ENCODE measurements around the gene ANKH. TPM values are rescaled to one million over a fixed set of nuclear protein-coding genes. Genes with fewer than 3 reads are reported as not detected.

ANKH gene
- total RNA-seq, 1 experiment from 2014 or later, result 65.2 TPM

GRCh38 chr5:14716755-14717752 lies 154.5 kb downstream of the ANKH start:
- intact Hi-C loops (cut with micrococcal nuclease), result no loop called here
- BruUV-seq (replicated peaks), result no TSS peak

More at GRCh38 chr5:14716755-14717752, 154.5 kb downstream of the ANKH start:
- ChIA-PET RAD21 (ENCODE audit: low non-redundant PET in 1 of 2, low total read pairs in 2 of 2, uncharacterized antibody in 2 of 2, unreplicated experiment in 2 of 2) (no interaction called here), CTCF (no interaction called here), POLR2A (no interaction called here)
- no peaks in the 10 kb centered on the region for H4K20me1 ChIP-seq (ENCODE audit: insufficient read depth)
- no peaks in the 10 kb centered on the region for H3K9me3 ChIP-seq (ENCODE audit: control insufficient read depth in 1 of 2, insufficient read depth in 1 of 2, low read depth in 1 of 2, low read length in 2 of 2)
- no peaks in the 10 kb centered on the region for H3K27me3 ChIP-seq (ENCODE audit: insufficient read depth, low read length)
- H3K79me2 ChIP-seq (ENCODE audit: insufficient read depth, low read length), result no peaks in the 10 kb centered on the region
- H3K9ac ChIP-seq (ENCODE audit: low read length), result no peak overlapping the region
- TF ChIP-seq REST (IDR thresholded peaks at IDR 0.05; ENCODE audit: low read depth) (no peak), ZNF274 (IDR thresholded peaks at IDR 0.05; ENCODE audit: low read depth, low read length) (no peak), CEBPB (IDR thresholded peaks at IDR 0.05; ENCODE audit: low read depth) (no peak), TCF7L2 (IDR thresholded peaks at IDR 0.05; ENCODE audit: borderline replicate concordance, extremely low read depth, insufficient read depth, insufficient read length) (no peak), JUND (IDR thresholded peaks at IDR 0.05) (no peak), POLR2A (IDR thresholded peaks at IDR 0.05; ENCODE audit: borderline replicate concordance, extremely low read depth, insufficient read depth, insufficient read length) (no peak)
- no peak overlapping the region for H3K4me3 ChIP-seq (replicated peaks in 1 of 2; ENCODE audit: low read depth in 1 of 2, low read length in 2 of 2)
- no peaks in the 10 kb centered on the region for H3K9me2 ChIP-seq (ENCODE audit: insufficient read depth)
- H2AFZ ChIP-seq (ENCODE audit: low read depth, low read length, poor library complexity, severe bottlenecking), result no peak overlapping the region
- no peaks in the 10 kb centered on the region; a peak in 2 of 4 replicates for H3K36me3 ChIP-seq (ENCODE audit: control insufficient read depth in 1 of 2, insufficient read depth in 2 of 2, low read length in 2 of 2)
- no peaks in the 10 kb centered on the region for H3K4me1 ChIP-seq (ENCODE audit: control insufficient read depth in 1 of 2, insufficient read depth in 2 of 2, low read length in 2 of 2)
- no peak overlapping the region for H3K4me2 ChIP-seq (ENCODE audit: low read length)
- no peak overlapping the region for H3K27ac ChIP-seq (ENCODE audit: low read depth, low read length)
- DNase-seq (ENCODE audit: low read depth, low spot score) (no peak), ATAC-seq (no peak)
